K562 (cell line): ENCODE results near the gene BPI. TPM values are rescaled to one million over a fixed set of nuclear protein-coding genes. Genes with fewer than 3 reads are reported as not detected.

Experiments used
- ATAC-seq: fragments of 200-7000 bp; cut with Tn5 transposase; 3 replicates; pipeline ENCODE4 v1.9.1; 2020; ENCODE audit warnings: moderate library complexity
- BruUV-seq: library from RNA; stranded (reverse); fragments of 400-500 nt; replicated peaks from 2 replicates; lab custom pipeline; 2021; lab: Mats Ljungman, UMichigan
- CTCF ChIA-PET: fragments of 300-600 bp; formaldehyde crosslinking; extraction: SDS; loops from one replicate; lab custom pipeline; 2021; ENCODE audit warnings: low intra/inter-chr PET ratio; lab: Yijun Ruan, JAX
- POLR2A ChIA-PET: fragments of 300-600, 350-650 bp; sonication (Branson Sonifier 250); formaldehyde crosslinking; extraction: SDS; loops from one replicate; lab custom pipeline; 2021; ENCODE audit warnings: antibody characterized with exemption, inconsistent platforms; lab: Yijun Ruan, JAX
- DNase-seq, 4 experiments: peaks; one replicate each; pipeline versions ENCODE4 v3.0.0 to v3.0.0-alpha.2; 2011 to 2018; ENCODE audit warnings: low spot score in 3 of 4, mixed read lengths in 3 of 4; ENCODE audit errors: extremely low read depth in 1 of 4
- FAIRE-seq: peaks from 2 replicates; lab custom pipeline; 2011; peaks lifted over from hg19 to GRCh38; lab: Jason Lieb, UNC
- H2AFZ ChIP-seq: 2 replicates; pipeline ENCODE4 v1.6.0; 2011; ENCODE audit warnings: low read depth, low read length, control low read depth, inconsistent platforms
- H3K27ac ChIP-seq: fragments of 200-600 bp; 3 replicates; pipeline ENCODE4 v1.8.0; 2011; ENCODE audit warnings: low read depth, mild to moderate bottlenecking, control low read depth, inconsistent platforms, low read length, moderate library complexity, mixed read lengths; ENCODE audit errors: extremely low read depth
- H3K27me3 ChIP-seq, 2 experiments: fragments of 300-600 bp in 1 of 2; 2 replicates in 1 of 2; 3 replicates in 1 of 2; pipeline versions ENCODE4 v1.6.0 to v1.8.0; 2011; ENCODE audit warnings: inconsistent platforms in 2 of 2, low read length in 2 of 2, mild to moderate bottlenecking in 1 of 2, mixed read lengths in 1 of 2, moderate library complexity in 1 of 2; ENCODE audit not compliant: control insufficient read depth in 2 of 2, insufficient read depth in 2 of 2
- H3K36me3 ChIP-seq: fragments of 300-600 bp; 3 replicates; pipeline ENCODE4 v1.8.0; 2011; ENCODE audit warnings: mild to moderate bottlenecking, low read length, inconsistent platforms; ENCODE audit not compliant: control insufficient read depth, insufficient read depth
- H3K4me1 ChIP-seq, 2 experiments: fragments of 200-600 bp in 1 of 2; replicated peaks in 1 of 2; 2 replicates in 1 of 2; 3 replicates in 1 of 2; pipeline versions ENCODE4 v1.5.1 to v1.8.0; 2011; ENCODE audit warnings: inconsistent platforms in 2 of 2, low read length in 2 of 2, mild to moderate bottlenecking in 1 of 2, mixed read lengths in 1 of 2, moderate library complexity in 1 of 2; ENCODE audit not compliant: control insufficient read depth in 2 of 2, insufficient read depth in 2 of 2
- H3K4me2 ChIP-seq: 2 replicates; pipeline ENCODE4 v1.6.1; 2011; ENCODE audit warnings: low read length, control low read depth, inconsistent platforms, mixed read lengths; ENCODE audit not compliant: insufficient read depth
- H3K4me3 ChIP-seq: fragments of 200-600 bp; sonication (generic), shearing (Covaris generic); 2 replicates; pipeline ENCODE4 v1.5.1; 2016; ENCODE audit warnings: control low read depth, inconsistent platforms
- H3K79me2 ChIP-seq: fragments of 200-600 bp; 3 replicates; pipeline ENCODE4 v1.8.0; 2011; ENCODE audit warnings: low read length, inconsistent platforms; ENCODE audit not compliant: control insufficient read depth, insufficient read depth
- H3K9ac ChIP-seq, 2 experiments: 2 replicates each; pipeline versions ENCODE4 v1.6.0 to v1.6.1; 2011; ENCODE audit warnings: low read depth in 2 of 2, low read length in 2 of 2, control low read depth in 1 of 2, inconsistent platforms in 1 of 2, mild to moderate bottlenecking in 1 of 2, mixed read lengths in 1 of 2; ENCODE audit not compliant: insufficient read depth in 1 of 2
- H3K9me1 ChIP-seq: one replicate; pipeline ENCODE4 v1.6.0; 2011; ENCODE audit warnings: inconsistent platforms, mild to moderate bottlenecking, low read length, moderate library complexity; ENCODE audit not compliant: control insufficient read depth, insufficient read depth
- H3K9me3 ChIP-seq: replicated peaks from 2 replicates; pipeline ENCODE4 v1.5.1; 2011; ENCODE audit warnings: low read depth, low read length, inconsistent platforms; ENCODE audit not compliant: control insufficient read depth, insufficient read depth
- H4K20me1 ChIP-seq: replicated peaks from 2 replicates; pipeline ENCODE4 v1.6.1; 2011; ENCODE audit warnings: low read length, inconsistent platforms, mixed read lengths; ENCODE audit not compliant: control insufficient read depth, insufficient read depth
- HCFC1 ChIP-seq: IDR thresholded peaks from 2 replicates; pipeline ENCODE4 v1.6.1; 2012; ENCODE audit warnings: low read depth, low read length, improper control_type of control experiment
- NCOR1 ChIP-seq: fragments of 450-650 bp; IDR thresholded peaks from 2 replicates; pipeline ENCODE4 v1.6.1; 2016; ENCODE audit warnings: mild to moderate bottlenecking, moderate library complexity
- SNRNP70 ChIP-seq: fragments of 200-400 bp; formaldehyde crosslinking; optimal IDR thresholded peaks from 2 replicates; pipeline ENCODE3; 2017; ENCODE audit warnings: low read depth, low read length
- ZFPM2 ChIP-seq: fragments of 250-450 bp; sonication (Bioruptor Pico); IDR thresholded peaks from 2 replicates; pipeline ENCODE4 v1.5.1; 2022; ENCODE audit warnings: mild to moderate bottlenecking
- WGBS: fragments of 100-300 bp; shearing (Covaris generic); methylation state at CpG from one replicate; pipeline ENCODE4 v1.1.6; 2016; ENCODE audit warnings: low coverage, mixed read lengths; ENCODE audit not compliant: insufficient coverage; ENCODE audit errors: missing lambda C conversion rate; 5-methylcytosine and 5-hydroxymethylcytosine counted together
- in situ Hi-C: fragments of 300-500 bp; cut with MboI; formaldehyde crosslinking; loops from 4 replicates; pipeline ENCODE4 v1.15.0; 2018; ENCODE audit warnings: inconsistent platforms, mixed read lengths
- intact Hi-C: fragments of 100-400 bp; cut with micrococcal nuclease; formaldehyde crosslinking; loops from 2 replicates; pipeline ENCODE4 v1.14.2; 2022
- polyA plus RNA-seq, 8 experiments: library from polyadenylated mRNA; depleted of rRNA in 4 of 8; stranded (reverse) in 5 of 8; unstranded in 3 of 8; fragments of >200 nt; fragmentation: Nextera tagmentation in 2 of 8; fragmentation: Illumina TruSeq in 1 of 8; extraction: Ambion mirVana in 2 of 8; extraction: Trizol in 1 of 8; gene quantifications; 2 replicates each; pipeline versions ENCODE4 v1.2.1 to v1.2.3, GENCODE V29; 2011 to 2014; ENCODE audit warnings: inconsistent platforms in 1 of 8, missing spikeins in 1 of 8
- total RNA-seq, 7 experiments: library from RNA; depleted of rRNA in 6 of 7; stranded (reverse); fragments of >200 nt in 6 of 7; fragmentation: Illumina TruSeq in 2 of 7; extraction: Trizol in 2 of 7; gene quantifications; 2 replicates each; pipeline versions ENCODE4 v1.2.1 to v1.2.3, GENCODE V29; 2011 to 2021; ENCODE audit warnings: low replicate concordance in 1 of 7
- TF ChIP-seq, protein P1 (sequence below): fragments of 450-650 bp; IDR thresholded peaks from 2 replicates; pipeline ENCODE4 v1.6.1; 2017; ENCODE audit warnings: antibody characterized with exemption
- TF ChIP-seq, protein P2 (sequence below), 2 experiments: IDR thresholded peaks; 2 replicates each; pipeline ENCODE4 v1.6.1; 2012; ENCODE audit warnings: improper control_type of control experiment in 2 of 2, low read depth in 2 of 2, low read length in 2 of 2, borderline replicate concordance in 1 of 2

Gene BPI
- total and polyA plus RNA-seq, 9 of the 15 experiments (the other 6 are each of a cell fraction or from before 2014, with no cell fraction given): not detected

DNA sequence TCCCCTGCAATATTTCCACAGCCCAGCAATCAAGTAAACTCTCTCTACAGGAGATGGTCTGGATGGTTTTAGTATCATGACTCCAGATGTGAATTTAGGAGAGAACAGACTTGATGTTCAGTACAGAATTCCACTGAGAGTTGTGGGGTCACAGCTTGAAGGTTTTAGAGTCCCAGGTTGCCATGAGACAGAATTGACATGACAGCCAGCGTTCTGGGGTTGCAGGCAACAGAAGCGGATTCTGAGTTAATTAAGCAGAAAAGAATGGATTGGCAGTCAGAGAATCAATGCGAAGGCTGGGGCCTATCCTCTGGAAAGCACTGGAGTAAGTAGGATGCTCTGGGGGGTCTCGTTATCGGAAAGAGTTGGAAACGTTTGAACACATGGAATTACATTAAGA is 41.0 kb upstream of the BPI start:
- Histone ChIP-seq H3K4me2 (no peak overlapping the region), H3K4me3 (no peak overlapping the region), H2AFZ (no peak overlapping the region), H4K20me1 (no peaks in the 10 kb centered on the region), H3K9me1 (no peaks in the 10 kb centered on the region), H3K27me3 (peaks cover 29 to 39% of the 10 kb centered on the region in 2 experiments), H3K4me1 (peaks cover 0 to 4% of the 10 kb centered on the region in 2 experiments; a peak in 1 of 5 replicates), H3K27ac (no peak overlapping the region), H3K79me2 (no peaks in the 10 kb centered on the region), H3K9ac (no peak overlapping the region), H3K9me3 (no peaks in the 10 kb centered on the region), H3K36me3 (no peaks in the 10 kb centered on the region)
- intact Hi-C loops (no loop called here), in situ Hi-C loops (no loop called here)
- POLR2A ChIA-PET: interaction anchor here (0.6 to 0.8 kb wide), 2 partner anchors 24 to 43 kb away, joined by 3 to 6 read pairs; no protein-coding TSS in a partner anchor
- no peak for FAIRE-seq
- WGBS: 0% methylated on average over 6 of the region's 6 CpGs
- TF ChIP-seq NCOR1 (no peak), SNRNP70 (no peak)
- ATAC-seq: no peak
- DNase-seq: no peak
- CTCF ChIA-PET: no interaction called here
- BruUV-seq: no TSS peak

- Histone ChIP-seq H3K4me3 (no peak overlapping the region), H3K79me2 (no peaks in the 10 kb centered on the region), H3K36me3 (no peaks in the 10 kb centered on the region), H2AFZ (no peak overlapping the region), H3K9ac (no peak overlapping the region), H3K9me3 (no peaks in the 10 kb centered on the region), H3K27ac (no peak overlapping the region), H3K27me3 (peaks cover 7 to 25% of the 10 kb centered on the region in 2 experiments; a peak in 3 of 5 replicates), H3K9me1 (no peaks in the 10 kb centered on the region), H4K20me1 (no peaks in the 10 kb centered on the region), H3K4me2 (no peak overlapping the region), H3K4me1 (no peaks in the 10 kb centered on the region)
- FAIRE-seq: no peak
- CTCF ChIA-PET: no interaction called here
- no peak for DNase-seq
- intact Hi-C loops: no loop called here
- POLR2A ChIA-PET: no interaction called here
- TF ChIP-seq ZFPM2: no peak
- TF ChIP-seq, protein P1, sequence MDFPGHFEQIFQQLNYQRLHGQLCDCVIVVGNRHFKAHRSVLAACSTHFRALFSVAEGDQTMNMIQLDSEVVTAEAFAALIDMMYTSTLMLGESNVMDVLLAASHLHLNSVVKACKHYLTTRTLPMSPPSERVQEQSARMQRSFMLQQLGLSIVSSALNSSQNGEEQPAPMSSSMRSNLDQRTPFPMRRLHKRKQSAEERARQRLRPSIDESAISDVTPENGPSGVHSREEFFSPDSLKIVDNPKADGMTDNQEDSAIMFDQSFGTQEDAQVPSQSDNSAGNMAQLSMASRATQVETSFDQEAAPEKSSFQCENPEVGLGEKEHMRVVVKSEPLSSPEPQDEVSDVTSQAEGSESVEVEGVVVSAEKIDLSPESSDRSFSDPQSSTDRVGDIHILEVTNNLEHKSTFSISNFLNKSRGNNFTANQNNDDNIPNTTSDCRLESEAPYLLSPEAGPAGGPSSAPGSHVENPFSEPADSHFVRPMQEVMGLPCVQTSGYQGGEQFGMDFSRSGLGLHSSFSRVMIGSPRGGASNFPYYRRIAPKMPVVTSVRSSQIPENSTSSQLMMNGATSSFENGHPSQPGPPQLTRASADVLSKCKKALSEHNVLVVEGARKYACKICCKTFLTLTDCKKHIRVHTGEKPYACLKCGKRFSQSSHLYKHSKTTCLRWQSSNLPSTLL: no peak
- TF ChIP-seq HCFC1: no peak
- TF ChIP-seq, protein P2, sequence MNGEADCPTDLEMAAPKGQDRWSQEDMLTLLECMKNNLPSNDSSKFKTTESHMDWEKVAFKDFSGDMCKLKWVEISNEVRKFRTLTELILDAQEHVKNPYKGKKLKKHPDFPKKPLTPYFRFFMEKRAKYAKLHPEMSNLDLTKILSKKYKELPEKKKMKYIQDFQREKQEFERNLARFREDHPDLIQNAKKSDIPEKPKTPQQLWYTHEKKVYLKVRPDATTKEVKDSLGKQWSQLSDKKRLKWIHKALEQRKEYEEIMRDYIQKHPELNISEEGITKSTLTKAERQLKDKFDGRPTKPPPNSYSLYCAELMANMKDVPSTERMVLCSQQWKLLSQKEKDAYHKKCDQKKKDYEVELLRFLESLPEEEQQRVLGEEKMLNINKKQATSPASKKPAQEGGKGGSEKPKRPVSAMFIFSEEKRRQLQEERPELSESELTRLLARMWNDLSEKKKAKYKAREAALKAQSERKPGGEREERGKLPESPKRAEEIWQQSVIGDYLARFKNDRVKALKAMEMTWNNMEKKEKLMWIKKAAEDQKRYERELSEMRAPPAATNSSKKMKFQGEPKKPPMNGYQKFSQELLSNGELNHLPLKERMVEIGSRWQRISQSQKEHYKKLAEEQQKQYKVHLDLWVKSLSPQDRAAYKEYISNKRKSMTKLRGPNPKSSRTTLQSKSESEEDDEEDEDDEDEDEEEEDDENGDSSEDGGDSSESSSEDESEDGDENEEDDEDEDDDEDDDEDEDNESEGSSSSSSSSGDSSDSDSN (IDR thresholded peaks at IDR 0.05; ENCODE audit: borderline replicate concordance in 1 of 2, low read depth in 2 of 2, low read length in 2 of 2): no peak
- in situ Hi-C loops: no loop called here
- no peak for ATAC-seq
- no TSS peak for BruUV-seq
- WGBS: 0% methylated on average over 2 of the region's 2 CpGs
Measured at GRCh38 chr20:38266426-38266825, 37.5 kb upstream of the BPI start.
